ENCODE results near the gene ICA1.

GRCh38 chr7:8236780-8237407, 25.1 kb downstream of the ICA1 start:
- TF ChIP-seq POLR2A (IDR thresholded peaks at IDR 0.05; ENCODE audit: low read depth, low read length): no peak
- TF ChIP-seq POLR2AphosphoS5 (IDR thresholded peaks at IDR 0.05; ENCODE audit: low read depth, low read length): no peak
- TF ChIP-seq TAF1 (IDR thresholded peaks at IDR 0.05; ENCODE audit: borderline replicate concordance, low read depth, low read length): no peak

Data from GM12892 (cell line).